ENCODE results near the gene RHCG.

- TF ChIP-seq, protein P1, sequence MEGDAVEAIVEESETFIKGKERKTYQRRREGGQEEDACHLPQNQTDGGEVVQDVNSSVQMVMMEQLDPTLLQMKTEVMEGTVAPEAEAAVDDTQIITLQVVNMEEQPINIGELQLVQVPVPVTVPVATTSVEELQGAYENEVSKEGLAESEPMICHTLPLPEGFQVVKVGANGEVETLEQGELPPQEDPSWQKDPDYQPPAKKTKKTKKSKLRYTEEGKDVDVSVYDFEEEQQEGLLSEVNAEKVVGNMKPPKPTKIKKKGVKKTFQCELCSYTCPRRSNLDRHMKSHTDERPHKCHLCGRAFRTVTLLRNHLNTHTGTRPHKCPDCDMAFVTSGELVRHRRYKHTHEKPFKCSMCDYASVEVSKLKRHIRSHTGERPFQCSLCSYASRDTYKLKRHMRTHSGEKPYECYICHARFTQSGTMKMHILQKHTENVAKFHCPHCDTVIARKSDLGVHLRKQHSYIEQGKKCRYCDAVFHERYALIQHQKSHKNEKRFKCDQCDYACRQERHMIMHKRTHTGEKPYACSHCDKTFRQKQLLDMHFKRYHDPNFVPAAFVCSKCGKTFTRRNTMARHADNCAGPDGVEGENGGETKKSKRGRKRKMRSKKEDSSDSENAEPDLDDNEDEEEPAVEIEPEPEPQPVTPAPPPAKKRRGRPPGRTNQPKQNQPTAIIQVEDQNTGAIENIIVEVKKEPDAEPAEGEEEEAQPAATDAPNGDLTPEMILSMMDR (conservative IDR thresholded peaks at IDR 0.05; ENCODE audit: low read depth, low read length), result no peak
- TF ChIP-seq CHD1 (IDR thresholded peaks at IDR 0.05; ENCODE audit: low read depth, low read length) (no peak), POLR2A (IDR thresholded peaks at IDR 0.05; ENCODE audit: low read depth, low read length) (no peak), MAFK (IDR thresholded peaks at IDR 0.05; ENCODE audit: low read depth, low read length) (no peak), FOS (IDR thresholded peaks at IDR 0.05; ENCODE audit: low read depth, low read length) (no peak), MXI1 (IDR thresholded peaks at IDR 0.05; ENCODE audit: borderline replicate concordance, low read depth, low read length) (no peak), RFX5 (IDR thresholded peaks at IDR 0.05; ENCODE audit: low read depth, low read length) (no peak)
Observed at GRCh38 chr15:89528757-89529352, 32.5 kb upstream of the RHCG start.
